Smooth muscle cell (in vitro differentiated cells): ENCODE data around the gene SIPA1. TPM values are rescaled to one million over a fixed set of nuclear protein-coding genes. Genes with fewer than 3 reads are reported as not detected.
A peak's percentile ranks its signal among the peaks of the same experiment; 100 is the strongest.
"Not testable (repeated sequence)": the region's sequence is repeated elsewhere in the genome, so short reads cannot be mapped to it uniquely, and the experiment has no call there.

Experiments
- DNase-seq: peaks from one replicate; lab custom pipeline; 2025; ENCODE audit not compliant: unreplicated experiment; lab: John Stamatoyannopoulos, UW
- H2AFZ ChIP-seq: fragments of 200-600 bp; sonication (generic); 2 replicates; pipeline ENCODE4 v1.6.0; 2016; ENCODE audit warnings: antibody characterized with exemption, low read depth, mild to moderate bottlenecking
- H3F3A ChIP-seq: fragments of 200-600 bp; sonication (generic); 2 replicates; pipeline ENCODE4 v1.6.0; 2017; ENCODE audit warnings: antibody characterized with exemption, low read depth
- H3K27ac ChIP-seq: fragments of 200-600 bp; sonication (generic); 2 replicates; pipeline ENCODE4 v1.5.1; 2016; ENCODE audit warnings: low read depth, mild to moderate bottlenecking
- H3K27me3 ChIP-seq: fragments of 200-600 bp; sonication (generic); 2 replicates; pipeline ENCODE4 v1.6.1; 2016; ENCODE audit warnings: low read depth, mild to moderate bottlenecking
- H3K36me3 ChIP-seq: fragments of 200-600 bp; sonication (generic); 2 replicates; pipeline ENCODE4 v1.5.1; 2016; ENCODE audit warnings: low read depth
- H3K4me1 ChIP-seq: fragments of 200-600 bp; sonication (generic); 2 replicates; pipeline ENCODE4 v1.5.1; 2016; ENCODE audit warnings: low read depth
- H3K4me2 ChIP-seq: fragments of 200-600 bp; sonication (generic); 2 replicates; pipeline ENCODE4 v1.6.0; 2016; ENCODE audit warnings: mild to moderate bottlenecking
- H3K4me3 ChIP-seq: fragments of 200-600 bp; sonication (generic); 2 replicates; pipeline ENCODE4 v1.5.1; 2016; ENCODE audit warnings: mild to moderate bottlenecking
- H3K79me2 ChIP-seq: fragments of 200-600 bp; sonication (generic); 2 replicates; pipeline ENCODE4 v1.6.0; 2016; ENCODE audit warnings: low read depth, mild to moderate bottlenecking
- H3K9ac ChIP-seq: fragments of 200-600 bp; sonication (generic); 2 replicates; pipeline ENCODE4 v1.6.0; 2016; ENCODE audit warnings: low read depth
- H3K9me3 ChIP-seq: fragments of 200-600 bp; sonication (generic); replicated peaks from 2 replicates; pipeline ENCODE4 v1.5.1; 2016; ENCODE audit warnings: low read depth
- H4K20me1 ChIP-seq: fragments of 200-600 bp; sonication (generic); 2 replicates; pipeline ENCODE4 v1.6.0; 2016; ENCODE audit warnings: low read depth
- WGBS: methylation state at CpG from one replicate; pipeline ENCODE4 v1.1.7; 2016; ENCODE audit warnings: low lambda C conversion rate; 5-methylcytosine and 5-hydroxymethylcytosine counted together
- polyA plus RNA-seq: library from polyadenylated mRNA; unstranded; fragments of >200 nt; fragmentation: Nextera tagmentation; extraction: Ambion mirVana; gene quantifications from 2 replicates; pipeline ENCODE4 v1.2.1, GENCODE V29; 2016
- total RNA-seq: library from RNA; depleted of rRNA; stranded (reverse); fragments of >200 nt; gene quantifications from 2 replicates; pipeline ENCODE4 v1.2.3, GENCODE V29; 2014
- TF ChIP-seq, protein P1 (sequence below): fragments of 200-600 bp; sonication (generic); IDR thresholded peaks from 2 replicates; pipeline ENCODE4 v1.5.1; 2017; ENCODE audit warnings: borderline replicate concordance, mild to moderate bottlenecking, antibody characterized with exemption; ENCODE audit not compliant: insufficient read depth, poor library complexity, severe bottlenecking

The SIPA1 gene
- total and polyA plus RNA-seq, 2 experiments from 2014 or later, result 9.8 to 67.6 TPM

DNA sequence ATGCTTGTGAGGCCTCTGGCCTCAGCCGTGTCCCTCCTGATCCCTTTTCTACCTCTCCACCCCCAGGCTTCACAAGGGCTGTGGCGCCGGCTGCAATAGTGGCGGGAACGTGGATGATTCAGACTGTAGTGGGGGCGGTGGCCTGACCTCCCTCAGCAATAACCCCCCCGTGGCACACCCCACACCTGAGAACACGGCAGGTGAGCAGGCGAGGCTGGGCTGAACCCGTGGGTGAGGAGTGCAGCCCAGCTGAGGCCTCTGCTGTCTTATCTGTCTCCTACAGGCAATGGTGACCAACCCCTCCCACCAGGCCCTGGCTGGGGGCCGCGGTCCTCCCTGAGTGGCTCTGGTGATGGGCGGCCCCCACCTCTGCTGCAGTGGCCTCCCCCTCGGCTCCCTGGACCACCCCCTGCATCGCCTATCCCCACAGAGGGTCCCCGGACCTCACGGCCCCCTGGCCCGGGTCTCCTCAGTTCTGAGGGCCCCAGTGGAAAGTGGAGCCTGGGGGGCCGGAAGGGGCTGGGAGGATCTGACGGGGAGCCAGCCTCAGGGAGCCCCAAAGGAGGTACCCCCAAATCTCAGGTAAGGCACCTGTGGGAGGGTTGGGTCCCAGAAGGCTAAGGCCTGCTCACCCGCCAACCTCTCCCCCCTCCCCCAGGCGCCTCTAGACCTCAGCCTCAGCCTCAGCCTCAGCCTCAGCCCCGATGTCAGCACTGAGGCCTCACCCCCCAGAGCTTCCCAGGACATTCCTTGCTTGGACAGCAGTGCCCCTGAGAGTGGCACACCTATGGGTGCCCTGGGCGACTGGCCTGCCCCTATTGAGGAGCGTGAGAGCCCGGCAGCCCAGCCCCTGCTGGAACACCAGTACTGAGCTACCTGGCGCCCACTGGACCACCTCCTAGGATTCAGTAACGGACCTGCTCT, 1.5 kb upstream of the SIPA1 start:
- Histone ChIP-seq H3K4me3 (no peak overlapping the region), H3K36me3 (no peaks in the 10 kb centered on the region), H3F3A (peaks cover 11% of the 10 kb centered on the region), H2AFZ (no peak overlapping the region), H3K27me3 (no peaks in the 10 kb centered on the region), H3K79me2 (no peaks in the 10 kb centered on the region), H3K9me3 (no peaks in the 10 kb centered on the region), H3K27ac (no peak overlapping the region), H3K4me1 (peaks cover 13% of the 10 kb centered on the region), H4K20me1 (peaks cover 14% of the 10 kb centered on the region), H3K9ac (no peak overlapping the region), H3K4me2 (no peak overlapping the region)
- no peak for DNase-seq
- 98% methylated on average over 23 of the region's 28 CpGs for WGBS
- TF ChIP-seq, protein P1, sequence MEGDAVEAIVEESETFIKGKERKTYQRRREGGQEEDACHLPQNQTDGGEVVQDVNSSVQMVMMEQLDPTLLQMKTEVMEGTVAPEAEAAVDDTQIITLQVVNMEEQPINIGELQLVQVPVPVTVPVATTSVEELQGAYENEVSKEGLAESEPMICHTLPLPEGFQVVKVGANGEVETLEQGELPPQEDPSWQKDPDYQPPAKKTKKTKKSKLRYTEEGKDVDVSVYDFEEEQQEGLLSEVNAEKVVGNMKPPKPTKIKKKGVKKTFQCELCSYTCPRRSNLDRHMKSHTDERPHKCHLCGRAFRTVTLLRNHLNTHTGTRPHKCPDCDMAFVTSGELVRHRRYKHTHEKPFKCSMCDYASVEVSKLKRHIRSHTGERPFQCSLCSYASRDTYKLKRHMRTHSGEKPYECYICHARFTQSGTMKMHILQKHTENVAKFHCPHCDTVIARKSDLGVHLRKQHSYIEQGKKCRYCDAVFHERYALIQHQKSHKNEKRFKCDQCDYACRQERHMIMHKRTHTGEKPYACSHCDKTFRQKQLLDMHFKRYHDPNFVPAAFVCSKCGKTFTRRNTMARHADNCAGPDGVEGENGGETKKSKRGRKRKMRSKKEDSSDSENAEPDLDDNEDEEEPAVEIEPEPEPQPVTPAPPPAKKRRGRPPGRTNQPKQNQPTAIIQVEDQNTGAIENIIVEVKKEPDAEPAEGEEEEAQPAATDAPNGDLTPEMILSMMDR, result no peak

DNA sequence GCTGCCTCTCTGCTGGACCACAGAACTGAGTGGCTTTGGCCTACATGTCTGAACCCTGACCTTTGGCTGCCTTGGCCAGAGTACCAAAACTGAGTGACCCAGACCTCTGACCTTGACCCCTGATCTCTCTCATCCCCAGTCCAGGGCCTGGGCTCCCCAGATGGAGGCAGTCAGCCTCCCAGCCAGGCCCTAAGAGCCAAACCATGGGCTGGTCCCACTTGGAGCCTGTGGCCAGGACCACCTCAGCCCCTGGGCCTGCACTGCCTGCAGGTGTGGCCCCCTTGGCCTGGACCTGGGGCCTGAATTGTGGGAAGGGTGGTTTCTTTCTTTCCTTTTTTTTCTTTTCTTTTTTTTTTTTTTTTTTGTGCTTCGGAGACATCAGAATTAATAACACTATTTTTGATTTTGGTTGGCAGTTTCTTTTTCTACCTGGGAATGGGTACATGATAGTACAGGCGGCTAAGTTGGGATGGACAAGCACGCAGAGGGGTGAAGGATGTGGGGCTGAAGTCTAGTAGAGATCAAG, 806 bp upstream of the SIPA1 start:
- TF ChIP-seq, protein P1, result no peak
- no peaks in the 10 kb centered on the region for H3K9me3 ChIP-seq

DNA sequence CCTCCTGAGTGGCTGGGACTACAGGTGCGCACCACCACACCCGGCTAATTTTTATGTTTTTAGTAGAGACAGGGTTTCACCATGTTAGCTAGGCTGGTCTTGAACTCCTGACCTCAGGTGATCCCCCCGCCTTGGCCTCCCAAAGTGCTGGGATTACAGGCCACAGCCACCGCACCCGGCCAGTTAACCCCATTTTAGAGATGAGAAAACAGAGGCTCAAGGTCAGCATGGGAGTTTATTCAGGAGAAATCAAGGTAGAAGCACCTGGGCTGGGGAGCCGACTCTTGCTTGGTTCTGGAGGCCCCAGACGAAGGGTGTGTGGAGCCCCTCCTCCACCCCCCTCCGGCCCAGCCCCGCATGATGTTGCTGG, 1.3 kb downstream of the SIPA1 start:
- 100% methylated on average over 9 of the region's 9 CpGs for WGBS
- H3K27ac ChIP-seq, H3K79me2 ChIP-seq, H2AFZ ChIP-seq, H3K9me3 ChIP-seq, H3K4me2 ChIP-seq, H3K4me3 ChIP-seq, DNase-seq, H3K27me3 ChIP-seq, H3K36me3 ChIP-seq, H3K9ac ChIP-seq: not testable (repeated sequence)
- peaks cover 11% of the 10 kb centered on the region for H3F3A ChIP-seq
- H3K4me1 ChIP-seq, result peaks cover 13% of the 10 kb centered on the region
- H4K20me1 ChIP-seq, result peaks cover 14% of the 10 kb centered on the region

More for the DNA sequence above, 806 bp upstream of the SIPA1 start:
- Histone ChIP-seq H3K4me1 (peaks cover 13% of the 10 kb centered on the region), H3K27me3 (no peaks in the 10 kb centered on the region), H3K27ac (no peak overlapping the region), H3K4me2 (peak overlapping the region; percentile 99), H3K4me3 (no peak overlapping the region), H3K9ac (no peak overlapping the region), H2AFZ (no peak overlapping the region), H3K36me3 (no peaks in the 10 kb centered on the region), H4K20me1 (peaks cover 14% of the 10 kb centered on the region), H3K79me2 (no peaks in the 10 kb centered on the region), H3F3A (peaks cover 11% of the 10 kb centered on the region)
- DNase-seq, result no peak
- 93% methylated on average over 3 of the region's 3 CpGs for WGBS

DNA sequence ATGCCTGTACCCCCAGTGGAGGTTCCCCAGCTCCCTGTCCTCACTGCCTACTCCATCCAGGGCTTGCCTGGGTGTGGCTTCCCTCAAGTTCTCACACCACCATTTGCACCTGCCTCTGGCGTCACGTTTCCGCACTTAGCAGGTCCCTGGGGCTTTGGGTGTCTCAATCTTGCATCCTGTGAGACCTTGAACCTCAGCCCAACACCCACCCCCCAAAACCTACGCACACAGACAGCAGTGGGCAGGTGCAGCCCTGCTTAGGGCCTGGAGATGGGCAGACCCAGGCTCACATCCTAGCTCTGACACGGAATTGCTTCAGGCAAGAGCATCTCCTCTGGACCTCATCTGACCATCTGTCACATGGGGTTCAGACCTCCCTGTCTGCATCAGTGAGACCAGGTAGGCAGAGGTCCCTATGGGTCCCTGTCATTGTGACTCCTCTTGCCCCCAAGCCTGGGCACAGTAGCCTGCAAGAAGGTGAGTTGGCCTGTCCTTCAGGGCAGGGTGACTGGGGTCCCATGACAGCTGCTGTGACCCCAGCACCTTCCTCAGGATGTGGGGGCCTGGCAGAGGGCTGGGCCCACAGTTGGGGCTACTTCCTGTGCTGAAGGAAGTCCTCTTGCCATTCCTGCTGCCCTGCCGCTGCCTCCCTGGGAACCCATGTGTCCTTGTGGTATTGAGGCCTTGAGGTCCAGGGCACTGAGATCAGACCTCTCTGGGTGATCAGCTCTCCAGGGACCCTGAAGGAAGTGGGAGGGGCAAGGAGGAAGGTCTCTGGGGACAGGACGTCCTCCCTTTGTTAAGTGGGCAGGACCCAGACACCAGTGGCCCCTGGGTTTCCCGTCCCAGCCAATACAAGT, 2.0 kb downstream of the SIPA1 start:
- peaks cover 11% of the 10 kb centered on the region for H3F3A ChIP-seq
- WGBS, result 95% methylated on average over 8 of the region's 8 CpGs
- H3K9ac ChIP-seq, result no peak overlapping the region
- H3K4me3 ChIP-seq, result no peak overlapping the region
- no peak for DNase-seq
- no peak overlapping the region for H3K4me2 ChIP-seq
- TF ChIP-seq, protein P1, result no peak
- H3K79me2 ChIP-seq, result no peaks in the 10 kb centered on the region
- H4K20me1 ChIP-seq, result peaks cover 14% of the 10 kb centered on the region
- no peak overlapping the region for H3K27ac ChIP-seq
- no peaks in the 10 kb centered on the region for H3K9me3 ChIP-seq
- no peaks in the 10 kb centered on the region for H3K36me3 ChIP-seq
- H3K4me1 ChIP-seq, result peaks cover 13% of the 10 kb centered on the region
- H2AFZ ChIP-seq, result no peak overlapping the region
- H3K27me3 ChIP-seq, result no peaks in the 10 kb centered on the region
